Loucy (cell line): Measurements from ENCODE around the gene NUP214.

Experiments
- H2AFZ ChIP-seq: fragments of 200-600 bp; sonication (generic); 2 replicates; pipeline ENCODE4 v1.6.0; 2016; ENCODE audit warnings: antibody characterized with exemption, mild to moderate bottlenecking, low read length, moderate library complexity
- H3F3A ChIP-seq: fragments of 200-600 bp; 2 replicates; pipeline ENCODE4 v1.6.0; 2016; ENCODE audit warnings: antibody characterized with exemption, low read depth, mild to moderate bottlenecking
- H3K27me3 ChIP-seq: fragments of 200-600 bp; sonication (generic); 2 replicates; pipeline ENCODE4 v1.6.1; 2014; ENCODE audit warnings: low read length, mild to moderate bottlenecking; ENCODE audit not compliant: insufficient read depth, poor library complexity, severe bottlenecking
- H3K36me3 ChIP-seq: fragments of 200-600 bp; sonication (generic); 2 replicates; pipeline ENCODE4 v1.6.1; 2016; ENCODE audit warnings: low read length; ENCODE audit not compliant: insufficient read depth
- H3K4me1 ChIP-seq: fragments of 200-600 bp; sonication (generic); 2 replicates; pipeline ENCODE4 v1.5.1; 2014; ENCODE audit warnings: low read length, mild to moderate bottlenecking; ENCODE audit not compliant: insufficient read depth, poor library complexity, severe bottlenecking
- H3K4me2 ChIP-seq: fragments of 200-600 bp; sonication (generic); 2 replicates; pipeline ENCODE4 v1.6.0; 2014; ENCODE audit warnings: antibody characterized with exemption, low read length, low read depth, mild to moderate bottlenecking; ENCODE audit not compliant: poor library complexity, severe bottlenecking
- H3K4me3 ChIP-seq: fragments of 200-600 bp; sonication (generic); 2 replicates; pipeline ENCODE4 v1.5.1; 2014; ENCODE audit warnings: low read length, mild to moderate bottlenecking, mixed read lengths; ENCODE audit not compliant: poor library complexity, severe bottlenecking
- H3K79me2 ChIP-seq: fragments of 200-600 bp; sonication (generic); 2 replicates; pipeline ENCODE4 v1.6.1; 2014; ENCODE audit warnings: low read length; ENCODE audit not compliant: insufficient read depth
- H3K9ac ChIP-seq: fragments of 200-600 bp; sonication (generic); 2 replicates; pipeline ENCODE4 v1.6.0; 2014; ENCODE audit warnings: mild to moderate bottlenecking, low read depth, low read length, moderate library complexity; ENCODE audit not compliant: poor library complexity, severe bottlenecking
- H3K9me2 ChIP-seq: fragments of 200-600 bp; sonication (generic); replicated peaks from 2 replicates; pipeline ENCODE4 v1.6.1; 2016; ENCODE audit warnings: low read depth, low read length, mixed read lengths
- H3K9me3 ChIP-seq: fragments of 200-600 bp; sonication (generic); 2 replicates; pipeline ENCODE4 v1.6.1; 2014; ENCODE audit warnings: mild to moderate bottlenecking, antibody characterized with exemption, low read length, low read depth; ENCODE audit not compliant: insufficient read depth
- H4K20me1 ChIP-seq: fragments of 200-600 bp; sonication (generic); 2 replicates; pipeline ENCODE4 v1.6.0; 2014; ENCODE audit warnings: antibody characterized with exemption, low read length, mild to moderate bottlenecking; ENCODE audit not compliant: insufficient read depth, poor library complexity, severe bottlenecking
- EZH2phosphoT487 ChIP-seq: fragments of 200-600 bp; IDR thresholded peaks from 2 replicates; pipeline ENCODE4 v1.6.1; 2018; ENCODE audit warnings: antibody characterized with exemption, mild to moderate bottlenecking, moderate library complexity, borderline replicate concordance
- TF ChIP-seq, protein P1 (sequence below): fragments of 200-600 bp; sonication (generic); conservative IDR thresholded peaks from 2 replicates; pipeline ENCODE4 v1.5.1; 2014; ENCODE audit warnings: mild to moderate bottlenecking, antibody characterized with exemption, low read length

The NUP214 gene

DNA sequence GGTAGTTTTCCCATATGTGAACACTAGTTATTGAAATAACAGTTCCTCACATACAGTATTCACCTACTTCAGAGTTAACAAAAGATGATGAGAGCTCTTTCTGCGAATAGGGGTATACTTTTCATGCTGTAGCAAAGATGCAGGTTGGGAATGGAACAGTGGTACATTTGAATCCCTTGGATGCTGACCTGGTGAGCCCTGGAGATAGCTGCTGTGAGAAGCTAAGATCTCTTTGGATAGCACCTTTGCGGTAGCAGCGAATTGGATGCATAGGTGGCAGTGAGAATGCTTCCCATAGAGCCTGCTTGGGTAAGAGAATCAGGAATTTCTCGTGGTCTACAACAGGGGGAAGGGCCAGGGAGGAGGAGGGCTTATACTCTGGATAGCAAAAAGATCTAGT lies 61.2 kb downstream of the NUP214 start:
- no peak overlapping the region for H3K9ac ChIP-seq
- H3K27me3 ChIP-seq, result no peaks in the 10 kb centered on the region
- H3K4me1 ChIP-seq, result no peaks in the 10 kb centered on the region
- no peaks in the 10 kb centered on the region for H3K9me3 ChIP-seq
- no peaks in the 10 kb centered on the region for H3K9me2 ChIP-seq
- TF ChIP-seq, protein P1, sequence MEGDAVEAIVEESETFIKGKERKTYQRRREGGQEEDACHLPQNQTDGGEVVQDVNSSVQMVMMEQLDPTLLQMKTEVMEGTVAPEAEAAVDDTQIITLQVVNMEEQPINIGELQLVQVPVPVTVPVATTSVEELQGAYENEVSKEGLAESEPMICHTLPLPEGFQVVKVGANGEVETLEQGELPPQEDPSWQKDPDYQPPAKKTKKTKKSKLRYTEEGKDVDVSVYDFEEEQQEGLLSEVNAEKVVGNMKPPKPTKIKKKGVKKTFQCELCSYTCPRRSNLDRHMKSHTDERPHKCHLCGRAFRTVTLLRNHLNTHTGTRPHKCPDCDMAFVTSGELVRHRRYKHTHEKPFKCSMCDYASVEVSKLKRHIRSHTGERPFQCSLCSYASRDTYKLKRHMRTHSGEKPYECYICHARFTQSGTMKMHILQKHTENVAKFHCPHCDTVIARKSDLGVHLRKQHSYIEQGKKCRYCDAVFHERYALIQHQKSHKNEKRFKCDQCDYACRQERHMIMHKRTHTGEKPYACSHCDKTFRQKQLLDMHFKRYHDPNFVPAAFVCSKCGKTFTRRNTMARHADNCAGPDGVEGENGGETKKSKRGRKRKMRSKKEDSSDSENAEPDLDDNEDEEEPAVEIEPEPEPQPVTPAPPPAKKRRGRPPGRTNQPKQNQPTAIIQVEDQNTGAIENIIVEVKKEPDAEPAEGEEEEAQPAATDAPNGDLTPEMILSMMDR, result no peak
- no peak for TF ChIP-seq EZH2phosphoT487
- H2AFZ ChIP-seq, result no peak overlapping the region
- H3F3A ChIP-seq, result no peaks in the 10 kb centered on the region
- peaks cover 28% of the 10 kb centered on the region for H3K79me2 ChIP-seq
- no peak overlapping the region for H3K4me2 ChIP-seq
- no peak overlapping the region for H3K4me3 ChIP-seq
- H4K20me1 ChIP-seq, result peaks cover 34% of the 10 kb centered on the region
- peaks cover 88% of the 10 kb centered on the region for H3K36me3 ChIP-seq

DNA sequence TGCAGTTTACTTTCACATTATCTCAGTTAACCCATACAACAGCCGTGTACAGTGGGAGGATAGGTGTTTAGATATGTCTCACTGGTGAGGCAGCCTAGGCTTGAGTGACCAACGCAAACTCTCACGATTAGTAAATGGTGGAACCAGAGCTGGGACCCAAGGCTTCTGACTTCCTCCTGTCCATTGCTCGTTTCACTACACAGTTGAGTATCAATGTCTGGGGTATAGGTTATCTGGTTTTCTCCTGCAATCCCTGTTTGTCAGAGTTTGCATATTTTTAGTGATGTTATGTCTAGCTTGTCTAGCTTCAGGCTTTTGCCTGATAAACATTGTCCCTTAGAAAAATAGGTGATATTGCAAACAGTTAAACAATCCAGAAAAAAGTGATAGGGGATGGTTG lies 62.6 kb downstream of the NUP214 start:
- H3K36me3 ChIP-seq, result peaks cover 85% of the 10 kb centered on the region
- no peak for TF ChIP-seq EZH2phosphoT487
- TF ChIP-seq, protein P1, result no peak

DNA sequence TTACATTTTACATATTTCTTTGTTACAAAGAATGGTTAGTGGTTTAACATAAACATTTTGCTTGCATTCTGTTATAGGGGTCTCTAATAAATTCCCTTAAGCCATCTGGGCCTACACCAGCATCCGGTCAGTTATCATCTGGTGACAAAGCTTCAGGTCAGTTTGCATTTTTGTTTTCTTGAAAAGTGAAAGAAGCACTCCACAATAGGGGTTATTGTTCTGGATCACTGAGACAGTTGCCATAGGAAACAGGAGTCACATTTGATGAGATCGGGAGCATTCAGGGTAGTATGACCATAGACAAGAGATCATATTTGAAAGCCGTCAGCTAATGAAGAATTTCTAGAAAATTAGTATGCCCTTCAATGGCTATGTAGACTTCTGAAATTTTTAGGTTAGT lies 63.6 kb downstream of the NUP214 start:
- no peak for TF ChIP-seq EZH2phosphoT487
- TF ChIP-seq, protein P1, result no peak
- peaks cover 90% of the 10 kb centered on the region for H3K36me3 ChIP-seq

More for the DNA sequence above, 62.6 kb downstream of the NUP214 start:
- H3K9ac ChIP-seq, result no peak overlapping the region
- no peaks in the 10 kb centered on the region for H3F3A ChIP-seq
- H3K27me3 ChIP-seq, result no peaks in the 10 kb centered on the region
- H3K4me1 ChIP-seq, result no peaks in the 10 kb centered on the region
- peaks cover 29% of the 10 kb centered on the region for H4K20me1 ChIP-seq
- H3K4me3 ChIP-seq, result no peak overlapping the region
- H3K79me2 ChIP-seq, result peaks cover 20% of the 10 kb centered on the region
- no peaks in the 10 kb centered on the region for H3K9me3 ChIP-seq
- no peak overlapping the region for H3K4me2 ChIP-seq
- no peaks in the 10 kb centered on the region for H3K9me2 ChIP-seq
- no peak overlapping the region for H2AFZ ChIP-seq

More for the DNA sequence above, 63.6 kb downstream of the NUP214 start:
- peaks cover 20% of the 10 kb centered on the region for H3K79me2 ChIP-seq
- H3K4me1 ChIP-seq, result no peaks in the 10 kb centered on the region
- no peak overlapping the region for H2AFZ ChIP-seq
- H3K9me3 ChIP-seq, result no peaks in the 10 kb centered on the region
- no peaks in the 10 kb centered on the region for H3K9me2 ChIP-seq
- no peaks in the 10 kb centered on the region for H3K27me3 ChIP-seq
- no peak overlapping the region for H3K9ac ChIP-seq
- no peaks in the 10 kb centered on the region for H3F3A ChIP-seq
- peaks cover 29% of the 10 kb centered on the region for H4K20me1 ChIP-seq
- H3K4me3 ChIP-seq, result no peak overlapping the region
- no peak overlapping the region for H3K4me2 ChIP-seq
